OCI-LY3 (cell line): ENCODE results near the gene RBM48.

Experiments
- H2AFZ ChIP-seq: fragments of 200-600, 300-600 bp; shearing (Covaris generic); 2 replicates; pipeline ENCODE4 v1.6.0; 2014; ENCODE audit warnings: antibody characterized with exemption, low read depth, low read length
- H3K27ac ChIP-seq: fragments of 200-600, 300-600 bp; sonication (generic); 2 replicates; pipeline ENCODE4 v1.5.1; 2014; ENCODE audit warnings: mild to moderate bottlenecking, low read length, moderate library complexity, mixed read lengths
- H3K27me3 ChIP-seq: fragments of 200-600, 300-600 bp; sonication (generic); 2 replicates; pipeline ENCODE4 v1.6.1; 2014; ENCODE audit warnings: low read depth, low read length, mixed read lengths
- H3K36me3 ChIP-seq: fragments of 200-600, 300-600 bp; sonication (generic); replicated peaks from 2 replicates; pipeline ENCODE3; 2014; ENCODE audit warnings: low read depth, low read length, mixed read lengths
- H3K4me1 ChIP-seq: fragments of 300-600, 200-600 bp; sonication (generic); 2 replicates; pipeline ENCODE4 v1.6.1; 2014; ENCODE audit warnings: low read length, mixed read lengths
- H3K4me2 ChIP-seq: fragments of 200-600, 300-600 bp; sonication (generic); 2 replicates; pipeline ENCODE4 v1.6.1; 2014; ENCODE audit warnings: low read length, mixed read lengths
- H3K4me3 ChIP-seq: fragments of 300-600, 200-600 bp; sonication (generic); 2 replicates; pipeline ENCODE4 v1.5.1; 2014; ENCODE audit warnings: antibody characterized with exemption, mild to moderate bottlenecking, low read length, moderate library complexity
- H3K79me2 ChIP-seq: fragments of 300-600, 200-600 bp; shearing (Covaris generic); 2 replicates; pipeline ENCODE4 v1.6.1; 2014; ENCODE audit warnings: mild to moderate bottlenecking, low read length, mixed read lengths
- H3K9ac ChIP-seq: fragments of 300-600, 200-600 bp; shearing (Covaris generic); 2 replicates; pipeline ENCODE4 v1.6.0; 2014; ENCODE audit warnings: mild to moderate bottlenecking, low read length, moderate library complexity
- H3K9me3 ChIP-seq: fragments of 200-600, 300-600 bp; shearing (Covaris generic); 2 replicates; pipeline ENCODE4 v1.6.1; 2014; ENCODE audit warnings: low read length, mixed read lengths; ENCODE audit not compliant: insufficient read depth
- H4K20me1 ChIP-seq: fragments of 200-600, 300-600 bp; sonication (generic); 2 replicates; pipeline ENCODE4 v1.6.1; 2016; ENCODE audit warnings: low read length, mixed read lengths; ENCODE audit not compliant: insufficient read depth
- CTCF ChIP-seq: fragments of 200-600, 300-600 bp; sonication (generic); IDR thresholded peaks from 2 replicates; pipeline ENCODE4 v1.5.1; 2014; ENCODE audit warnings: antibody characterized with exemption, low read length, low read depth
- EZH2phosphoT487 ChIP-seq: fragments of 200-600 bp; shearing (Covaris generic); IDR thresholded peaks from 2 replicates; pipeline ENCODE4 v1.6.1; 2018; ENCODE audit warnings: antibody characterized with exemption, mixed run types, low read depth

The RBM48 gene

GRCh38 chr7:92569137-92569536, 40.5 kb downstream of the RBM48 start:
- Histone ChIP-seq H3K4me1 (peaks cover 4% of the 10 kb centered on the region), H3K9ac (no peak overlapping the region), H3K36me3 (peaks cover 40% of the 10 kb centered on the region), H3K27ac (no peak overlapping the region), H4K20me1 (no peaks in the 10 kb centered on the region), H3K4me3 (no peak overlapping the region), H3K4me2 (no peak overlapping the region), H3K79me2 (0 out of 2 replicates have a peak, but pooled peaks cover 2% of the 10 kb centered on the region), H3K9me3 (no peaks in the 10 kb centered on the region), H3K27me3 (no peaks in the 10 kb centered on the region), H2AFZ (no peak overlapping the region)
- TF ChIP-seq CTCF (no peak), EZH2phosphoT487 (no peak)

GRCh38 chr7:92576296-92576695, 47.7 kb downstream of the RBM48 start:
- Histone ChIP-seq H3K4me2 (no peak overlapping the region), H3K27ac (no peak overlapping the region), H3K4me1 (peaks cover 3% of the 10 kb centered on the region; the same call in 1 of the 2 replicates), H3K36me3 (peaks cover 62% of the 10 kb centered on the region), H2AFZ (no peak overlapping the region), H3K4me3 (no peak overlapping the region), H4K20me1 (no peaks in the 10 kb centered on the region), H3K79me2 (peaks cover 21% of the 10 kb centered on the region), H3K9me3 (no peaks in the 10 kb centered on the region), H3K9ac (no peak overlapping the region), H3K27me3 (no peaks in the 10 kb centered on the region)
- no peak for TF ChIP-seq EZH2phosphoT487
- TF ChIP-seq CTCF, result no peak

- Histone ChIP-seq H2AFZ (no peak overlapping the region), H3K79me2 (peaks cover 85% of the 10 kb centered on the region), H4K20me1 (peaks cover 44% of the 10 kb centered on the region), H3K9ac (no peak overlapping the region), H3K4me3 (no peak overlapping the region), H3K27me3 (no peaks in the 10 kb centered on the region), H3K27ac (no peak overlapping the region), H3K36me3 (peaks cover 50% of the 10 kb centered on the region), H3K4me2 (no peak overlapping the region), H3K9me3 (no peaks in the 10 kb centered on the region), H3K4me1 (peaks cover 16% of the 10 kb centered on the region)
- TF ChIP-seq EZH2phosphoT487, result no peak
- TF ChIP-seq CTCF, result no peak
These were observed 54.4 kb downstream of the RBM48 start for GRCh38 chr7:92582948-92583347.

GRCh38 chr7:92584953-92585352, 56.4 kb downstream of the RBM48 start:
- peaks cover 27% of the 10 kb centered on the region for H3K4me1 ChIP-seq
- H3K27ac ChIP-seq, result no peak overlapping the region
- peaks cover 31% of the 10 kb centered on the region for H3K36me3 ChIP-seq

More at GRCh38 chr7:92584953-92585352, 56.4 kb downstream of the RBM48 start:
- no peak overlapping the region for H3K4me3 ChIP-seq
- TF ChIP-seq EZH2phosphoT487 (no peak), CTCF (no peak)
- H3K79me2 ChIP-seq, result peaks cover 99% of the 10 kb centered on the region
- no peak overlapping the region for H3K4me2 ChIP-seq
- no peaks in the 10 kb centered on the region for H3K9me3 ChIP-seq
- H2AFZ ChIP-seq, result no peak overlapping the region
- no peaks in the 10 kb centered on the region for H3K27me3 ChIP-seq
- peaks cover 61% of the 10 kb centered on the region for H4K20me1 ChIP-seq
- H3K9ac ChIP-seq, result no peak overlapping the region
